ENCODE results near the gene UCHL3. TPM values are rescaled to one million over a fixed set of nuclear protein-coding genes. Genes with fewer than 3 reads are reported as not detected.

The UCHL3 gene
- total RNA-seq, 2 experiments from 2014 or later: 42.7 to 43.2 TPM

Other genes starting within 250 kb of the UCHL3 start
- 10 to 100 TPM; 62.5 to 67.8 TPM for gene TBC1D4, start 67.6 kb upstream of the UCHL3 start, total RNA-seq
- 100 to 1,000 TPM; 102 to 115 TPM for gene COMMD6, start 11.9 kb upstream of the UCHL3 start, total RNA-seq
- gene LMO7, start 86.5 kb downstream of the UCHL3 start, total RNA-seq: 1 to 10 TPM; 2.0 to 3.5 TPM

Measured in activated CD8-positive, alpha-beta memory T cell treated with anti-CD3 and anti-CD28 coated beads for 36 hours (primary cell).